ENCODE measurements around the gene SLC47A2. TPM values are rescaled to one million over a fixed set of nuclear protein-coding genes. Genes with fewer than 3 reads are reported as not detected.

The SLC47A2 gene
- total and polyA plus RNA-seq, 2 donors from 2014 or later, result 46.3 to 61.5 TPM

GRCh38 chr17:19738757-19739156 is 22.4 kb upstream of the SLC47A2 start:
- Histone ChIP-seq H3K9ac (ENCODE audit: low read length in 3 of 3) (no peak overlapping the region), H3K4me3 (ENCODE audit: low read length in 3 of 3) (no peak overlapping the region), H3K27me3 (ENCODE audit: control insufficient read depth, insufficient read depth, low read length) (no peaks in the 10 kb centered on the region), H3K27ac (ENCODE audit: low read depth in 2 of 2, low read length in 2 of 2) (no peak overlapping the region), H3K9me3 (ENCODE audit: control insufficient read depth in 2 of 3, insufficient read depth in 1 of 3, low read length in 3 of 3) (no peaks in the 10 kb centered on the region), H3K4me1 (ENCODE audit: control insufficient read depth in 2 of 3, insufficient read depth in 2 of 3, low read depth in 1 of 3, low read length in 3 of 3) (peaks cover 0 to 3% (median 0%) of the 10 kb centered on the region in 3 donors), H3K36me3 (ENCODE audit: control insufficient read depth in 2 of 3, insufficient read depth in 3 of 3, low read length in 3 of 3) (no peaks in the 10 kb centered on the region)
- DNase-seq (no peak), FAIRE-seq (no peak)
- intact Hi-C loops (cut with DNase I), result no loop called here
- no peak for TF ChIP-seq CTCF (IDR thresholded peaks at IDR 0.05; ENCODE audit: borderline replicate concordance, extremely low read depth, insufficient read depth)

DNA sequence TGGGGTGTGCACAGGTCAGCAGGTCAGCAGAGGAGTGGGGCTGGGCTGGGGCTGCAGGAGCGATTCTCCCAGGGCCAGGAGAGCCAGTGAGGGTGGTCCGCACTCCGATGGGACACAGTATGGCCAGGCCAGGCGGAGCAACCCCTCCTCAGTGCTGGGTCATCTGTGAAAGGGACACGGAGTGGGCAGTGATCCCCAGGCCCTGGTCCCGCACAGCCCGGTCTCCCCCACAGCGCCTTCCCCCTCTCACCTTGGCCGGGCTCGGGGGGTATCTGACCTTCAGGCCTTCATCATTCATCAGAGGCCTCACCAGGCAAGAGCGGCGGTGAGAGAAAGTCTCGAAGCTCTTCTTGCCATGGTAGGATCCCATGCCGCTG is 21.7 kb upstream of the SLC47A2 start:
- peaks cover 0 to 3% (median 0%) of the 10 kb centered on the region in 3 donors for H3K4me1 ChIP-seq (ENCODE audit: control insufficient read depth in 2 of 3, insufficient read depth in 2 of 3, low read depth in 1 of 3, low read length in 3 of 3)
- no peak overlapping the region for H3K27ac ChIP-seq (ENCODE audit: low read depth in 2 of 2, low read length in 2 of 2)
- no peaks in the 10 kb centered on the region for H3K9me3 ChIP-seq (ENCODE audit: control insufficient read depth in 2 of 3, insufficient read depth in 1 of 3, low read length in 3 of 3)
- FAIRE-seq, result no peak
- intact Hi-C loops (cut with DNase I), result no loop called here
- H3K36me3 ChIP-seq (ENCODE audit: control insufficient read depth in 2 of 3, insufficient read depth in 3 of 3, low read length in 3 of 3), result no peaks in the 10 kb centered on the region
- no peaks in the 10 kb centered on the region for H3K27me3 ChIP-seq (ENCODE audit: control insufficient read depth, insufficient read depth, low read length)
- no peak overlapping the region for H3K4me3 ChIP-seq (ENCODE audit: low read length in 3 of 3)
- no peak for TF ChIP-seq CTCF (IDR thresholded peaks at IDR 0.05; ENCODE audit: borderline replicate concordance, extremely low read depth, insufficient read depth)
- DNase-seq, result no peak
- H3K9ac ChIP-seq (ENCODE audit: low read length in 3 of 3), result no peak overlapping the region

DNA sequence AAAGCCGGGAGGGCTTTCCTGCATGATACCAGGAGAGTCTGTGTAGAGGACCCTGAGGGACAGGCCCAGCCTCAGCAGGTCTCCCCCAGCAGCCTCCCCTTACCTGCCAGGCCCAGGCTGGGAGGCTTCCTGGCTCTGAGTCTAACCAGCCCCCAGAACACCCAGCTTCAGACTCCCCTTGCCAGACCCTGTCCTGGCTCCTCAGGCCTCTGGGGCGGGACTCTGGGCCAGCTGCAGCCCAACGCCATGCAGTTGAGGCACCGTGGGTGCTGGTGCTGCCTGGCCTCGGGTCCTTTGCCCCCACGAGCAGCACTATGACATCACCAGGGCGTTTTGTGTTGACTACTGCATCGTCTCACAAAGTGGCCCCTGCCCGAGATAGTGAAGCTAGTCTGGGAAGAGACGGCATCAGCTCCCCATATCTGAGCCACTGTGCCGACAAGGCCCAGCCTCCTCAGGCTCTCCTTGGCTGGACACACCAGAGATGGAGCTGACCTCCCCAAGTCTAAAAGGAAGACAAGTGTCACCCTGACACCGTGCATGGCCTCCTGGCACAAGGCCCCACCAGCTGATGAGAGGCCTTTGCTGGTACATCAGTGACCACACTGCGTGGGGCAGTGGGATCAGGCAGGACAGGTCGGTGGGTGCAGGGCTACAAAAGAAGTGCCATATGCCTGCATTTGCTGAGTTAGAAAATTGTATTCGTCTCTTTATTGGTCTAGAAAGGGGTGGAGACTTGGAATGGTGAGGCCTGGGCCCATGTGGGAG is 21.1 kb upstream of the SLC47A2 start:
- Histone ChIP-seq H3K36me3 (ENCODE audit: control insufficient read depth in 2 of 3, insufficient read depth in 3 of 3, low read length in 3 of 3) (no peaks in the 10 kb centered on the region), H3K9ac (ENCODE audit: low read length in 3 of 3) (no peak overlapping the region), H3K4me3 (ENCODE audit: low read length in 3 of 3) (no peak overlapping the region), H3K27ac (ENCODE audit: low read depth in 2 of 2, low read length in 2 of 2) (no peak overlapping the region), H3K4me1 (ENCODE audit: control insufficient read depth in 2 of 3, insufficient read depth in 2 of 3, low read depth in 1 of 3, low read length in 3 of 3) (peaks cover 0 to 3% (median 0%) of the 10 kb centered on the region in 3 donors), H3K27me3 (ENCODE audit: control insufficient read depth, insufficient read depth, low read length) (no peaks in the 10 kb centered on the region), H3K9me3 (ENCODE audit: control insufficient read depth in 2 of 3, insufficient read depth in 1 of 3, low read length in 3 of 3) (no peaks in the 10 kb centered on the region)
- intact Hi-C loops (cut with DNase I), result no loop called here
- FAIRE-seq (no peak), DNase-seq (no peak)
- TF ChIP-seq CTCF (IDR thresholded peaks at IDR 0.05; ENCODE audit: borderline replicate concordance, extremely low read depth, insufficient read depth), result no peak
